ENCODE results near the gene WDFY2.
A peak's percentile ranks its signal among the peaks of the same experiment; 100 is the strongest.
"Not testable (repeated sequence)": the region's sequence is repeated elsewhere in the genome, so short reads cannot be mapped to it uniquely, and the experiment has no call there.

Gene WDFY2, protein sequence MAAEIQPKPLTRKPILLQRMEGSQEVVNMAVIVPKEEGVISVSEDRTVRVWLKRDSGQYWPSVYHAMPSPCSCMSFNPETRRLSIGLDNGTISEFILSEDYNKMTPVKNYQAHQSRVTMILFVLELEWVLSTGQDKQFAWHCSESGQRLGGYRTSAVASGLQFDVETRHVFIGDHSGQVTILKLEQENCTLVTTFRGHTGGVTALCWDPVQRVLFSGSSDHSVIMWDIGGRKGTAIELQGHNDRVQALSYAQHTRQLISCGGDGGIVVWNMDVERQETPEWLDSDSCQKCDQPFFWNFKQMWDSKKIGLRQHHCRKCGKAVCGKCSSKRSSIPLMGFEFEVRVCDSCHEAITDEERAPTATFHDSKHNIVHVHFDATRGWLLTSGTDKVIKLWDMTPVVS

DNA sequence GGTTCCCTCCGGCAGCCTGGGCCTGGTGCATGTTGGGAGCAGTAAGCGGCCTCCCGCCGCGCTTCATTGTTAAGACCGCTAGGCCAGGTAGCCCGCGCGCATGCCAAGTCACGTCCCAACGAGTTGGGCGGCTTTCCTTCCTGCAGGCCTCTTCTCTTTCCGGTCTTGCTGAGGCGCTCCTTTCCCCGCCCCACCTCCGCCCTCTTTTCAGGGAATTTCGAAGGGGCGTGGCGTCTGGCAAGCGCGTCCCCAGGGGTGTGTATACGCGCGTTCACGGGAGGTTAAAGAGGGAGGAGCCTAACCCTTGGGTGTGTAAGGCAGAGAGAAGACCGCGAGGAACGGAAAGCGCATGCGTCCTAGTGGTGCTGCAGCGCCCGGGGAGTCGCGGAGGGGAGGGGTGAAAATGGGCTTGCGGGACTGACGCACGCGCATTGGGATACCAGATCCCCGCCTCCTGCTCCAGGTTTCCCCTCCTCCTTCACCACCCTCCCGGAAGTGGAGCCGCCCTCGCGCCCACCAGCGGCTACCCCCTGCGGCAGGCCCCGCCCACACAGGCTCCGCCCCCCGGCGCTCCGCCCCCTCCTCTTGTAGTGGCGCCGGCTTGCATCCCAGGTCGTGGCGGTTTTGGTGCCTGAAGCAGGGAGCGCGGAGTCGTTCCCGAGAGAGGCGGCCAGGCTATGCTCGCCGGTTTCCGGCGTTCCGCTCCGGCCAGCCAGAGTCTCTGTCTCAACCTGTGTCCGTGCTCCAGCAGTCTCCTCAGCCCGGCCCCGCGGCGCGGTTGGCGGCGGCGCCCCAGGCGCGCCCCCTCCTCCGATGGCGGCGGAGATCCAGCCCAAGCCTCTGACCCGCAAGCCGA, at the start of gene WDFY2:
TSS of gene WDFY2 (plus strand) at position 588 of the 856 bp plus-strand sequence. CDS start at position 814, 226 bp downstream.
- peak; percentile 99 for DNase-seq (ENCODE audit: low read depth)

- DNase-seq (ENCODE audit: low read depth): no peak
Observed at GRCh38 chr13:51538591-51539179, 45.6 kb upstream of the WDFY2 start.

DNA sequence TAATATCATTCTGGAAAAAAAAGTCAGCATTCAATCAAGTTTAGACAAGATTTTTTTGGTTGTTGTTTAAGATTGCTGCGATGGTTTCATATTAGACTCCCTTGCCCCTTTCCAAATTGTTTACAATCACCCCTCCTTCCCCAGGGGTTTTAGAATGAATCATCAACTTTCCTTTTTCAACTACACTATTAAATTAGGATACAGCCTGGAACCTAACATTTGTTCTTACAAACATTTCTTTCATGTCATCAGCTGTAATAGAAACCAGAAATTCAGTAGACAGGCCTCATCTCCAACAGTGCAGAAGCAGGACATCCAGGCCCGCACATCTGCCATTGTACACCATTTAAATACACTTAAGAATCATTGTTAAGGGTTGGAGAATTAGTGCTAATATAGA, 44.4 kb upstream of the WDFY2 start:
- DNase-seq (ENCODE audit: low read depth): no peak

DNA sequence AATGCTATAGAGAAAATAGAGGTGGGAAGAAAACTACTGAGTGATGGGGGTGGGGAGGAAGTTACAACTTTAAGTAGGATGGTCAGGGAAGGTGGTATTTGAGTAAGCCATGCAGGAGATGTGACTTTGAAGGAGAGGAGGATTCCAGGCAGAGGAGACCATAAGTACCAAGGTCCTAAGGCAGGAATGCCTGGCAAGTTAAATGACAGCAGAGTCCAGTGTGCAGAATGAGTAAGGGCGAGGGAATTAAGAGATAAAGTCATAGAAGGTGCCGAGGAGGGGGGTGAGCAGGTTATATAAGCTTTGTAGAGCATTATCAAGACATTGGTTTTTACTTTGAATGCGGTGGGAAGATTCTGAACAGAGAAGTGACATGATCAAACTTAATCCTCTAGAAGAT, 43.2 kb upstream of the WDFY2 start:
- no peak for DNase-seq (ENCODE audit: low read depth)

GRCh38 chr13:51541809-51542258, 42.4 kb upstream of the WDFY2 start:
- no peak for DNase-seq (ENCODE audit: low read depth)

DNA sequence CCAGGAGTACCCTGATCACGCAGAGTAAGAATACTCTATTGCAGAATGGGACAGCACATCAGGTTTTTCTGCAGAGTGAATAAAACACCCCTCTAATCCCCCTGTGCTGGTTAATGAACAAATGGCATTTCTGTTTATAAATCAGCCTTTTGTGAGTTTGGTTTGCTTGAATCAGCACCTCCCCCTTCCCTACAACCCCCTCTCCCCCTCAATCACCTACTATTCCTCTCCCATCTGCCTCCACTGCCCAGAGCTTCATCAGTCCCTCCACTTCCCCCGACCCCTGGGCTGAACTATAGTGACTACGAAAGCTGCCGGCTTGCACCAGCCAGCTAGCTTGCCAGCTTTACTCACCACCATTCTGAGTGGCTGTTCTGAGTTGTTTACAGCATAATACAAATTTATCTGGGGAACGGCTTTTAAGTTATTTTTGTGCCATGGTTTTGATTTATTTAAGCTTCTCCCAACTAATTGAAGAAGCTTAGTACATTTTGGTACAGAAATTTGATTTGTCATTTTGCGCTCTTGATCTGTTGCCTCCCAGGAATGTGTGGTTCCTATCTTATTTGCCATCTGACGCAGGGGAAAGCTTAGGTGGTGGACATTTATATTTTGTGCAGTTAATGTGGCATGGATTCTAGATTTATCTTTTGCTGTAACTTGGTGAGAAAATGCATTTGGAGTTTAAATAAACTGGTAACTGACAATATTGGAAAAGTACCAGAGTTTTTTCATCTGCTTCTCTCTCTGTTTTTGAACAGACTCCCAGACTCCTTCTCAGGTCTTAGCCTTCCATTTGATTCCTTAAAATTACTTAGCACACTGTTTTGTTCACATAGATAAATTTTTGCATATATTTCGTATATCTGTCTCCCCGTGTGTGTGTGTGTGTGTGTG, 41.7 kb upstream of the WDFY2 start:
- DNase-seq (ENCODE audit: low read depth): no peak

DNA sequence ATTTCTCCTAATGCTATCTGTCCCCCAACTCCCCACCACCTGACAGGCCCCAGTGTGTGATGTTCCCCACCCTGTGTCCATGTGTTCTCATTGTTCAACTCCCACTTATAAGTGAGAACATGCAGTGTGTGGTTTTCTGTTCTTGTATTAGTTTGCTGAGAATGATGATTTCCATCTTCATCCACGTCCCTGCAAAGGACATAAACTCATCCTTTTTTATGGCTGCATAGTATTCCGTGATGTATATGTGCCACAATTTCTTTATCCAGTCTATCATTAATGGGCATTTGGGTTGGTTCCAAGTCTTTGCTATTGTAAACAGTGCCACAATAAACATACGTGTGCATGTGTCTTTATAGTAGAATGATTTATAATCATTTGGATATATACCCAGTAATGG, 38.8 kb upstream of the WDFY2 start:
- DNase-seq (ENCODE audit: low read depth): not testable (repeated sequence)

GRCh38 chr13:51547425-51548176, 36.7 kb upstream of the WDFY2 start:
- no peak for DNase-seq (ENCODE audit: low read depth)

- DNase-seq (ENCODE audit: low read depth): no peak
Observed at GRCh38 chr13:51549050-51549449, 35.2 kb upstream of the WDFY2 start.

DNA sequence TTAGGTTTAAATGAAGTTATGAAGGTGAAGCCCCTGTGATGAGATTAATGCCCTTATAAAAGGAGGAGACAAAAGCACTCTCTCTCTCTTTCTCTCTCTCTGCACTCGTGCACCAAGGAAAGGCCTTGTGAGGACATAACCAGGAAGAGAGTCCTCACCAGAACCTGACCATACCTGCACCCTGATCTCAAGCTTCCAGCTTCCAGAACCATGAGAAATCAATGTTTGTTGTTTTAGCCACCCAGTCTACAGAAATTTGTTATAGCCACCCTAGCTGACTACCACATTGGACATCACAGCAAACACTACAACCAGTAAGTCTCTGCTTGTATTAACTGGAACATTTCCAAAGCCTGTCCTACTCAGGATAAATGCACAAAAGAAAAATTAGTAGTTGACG, 34.7 kb upstream of the WDFY2 start:
- DNase-seq (ENCODE audit: low read depth): no peak

- no peak for DNase-seq (ENCODE audit: low read depth)
Observed at GRCh38 chr13:51550151-51550550, 34.1 kb upstream of the WDFY2 start.

DNA sequence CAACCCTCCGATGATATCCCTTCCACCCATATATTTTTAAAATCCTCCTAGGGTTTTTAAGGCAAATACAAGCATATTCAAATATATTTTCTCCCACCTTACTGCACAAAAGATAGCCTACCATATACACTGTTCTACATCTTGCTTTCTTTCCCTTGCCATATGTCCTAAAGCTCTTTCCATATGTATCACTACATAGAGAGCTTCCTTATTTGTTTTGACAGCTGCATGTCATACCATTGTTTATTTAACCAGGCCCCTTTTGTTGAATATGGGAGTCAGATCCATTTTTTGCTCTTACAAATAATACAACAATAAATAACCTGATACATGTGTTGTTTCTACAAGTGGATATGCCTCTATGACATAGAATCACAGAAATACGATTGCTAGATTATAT, 32.8 kb upstream of the WDFY2 start:
- DNase-seq (ENCODE audit: low read depth): no peak

- no peak for DNase-seq (ENCODE audit: low read depth)
Observed at GRCh38 chr13:51552027-51552426, 32.2 kb upstream of the WDFY2 start.

DNA sequence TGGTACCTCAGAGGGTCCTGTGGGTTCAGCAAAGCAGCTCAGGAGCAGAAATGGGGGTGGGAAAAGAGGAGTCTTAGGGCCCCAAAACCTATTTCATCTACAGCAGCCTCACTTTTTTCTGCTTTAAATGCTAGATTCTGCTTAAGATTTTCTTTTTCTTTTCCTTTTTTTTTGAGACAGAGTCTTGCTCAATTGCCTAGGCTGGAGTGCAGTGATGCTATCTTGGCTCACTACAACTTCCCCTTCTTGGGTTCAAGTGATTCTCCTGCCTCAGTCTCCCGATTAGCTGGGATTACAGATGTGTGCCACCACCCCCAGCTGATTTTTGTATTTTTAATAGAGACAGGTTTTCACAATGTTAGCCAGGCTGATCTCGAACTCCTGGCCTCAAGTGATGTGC, 30.7 kb upstream of the WDFY2 start:
- DNase-seq (ENCODE audit: low read depth): no peak

GRCh38 chr13:51556740-51557139, 27.5 kb upstream of the WDFY2 start:
- no peak for DNase-seq (ENCODE audit: low read depth)

DNA sequence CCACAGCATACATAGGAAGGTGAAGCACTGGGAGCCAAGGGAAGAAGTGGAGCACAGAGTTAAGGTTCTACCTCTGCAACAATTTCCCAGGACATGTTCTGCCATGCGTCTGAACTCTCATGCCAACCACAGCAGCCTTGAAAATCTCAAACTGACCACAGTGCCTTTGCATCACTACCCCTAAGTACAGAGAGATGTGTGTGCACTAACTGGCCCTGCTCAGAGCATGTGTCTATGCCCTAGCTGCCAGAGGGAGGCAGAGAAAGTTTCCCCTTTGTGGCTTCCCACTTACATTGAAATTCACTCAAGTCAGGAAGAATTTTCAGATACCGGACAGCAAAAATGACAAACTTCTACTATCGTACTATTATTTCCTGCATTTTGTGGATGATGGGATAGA, 26.8 kb upstream of the WDFY2 start:
- DNase-seq (ENCODE audit: low read depth): no peak

GRCh38 chr13:51557875-51558612, 26.2 kb upstream of the WDFY2 start:
- DNase-seq (ENCODE audit: low read depth): no peak

GRCh38 chr13:51559946-51560735, 24.1 kb upstream of the WDFY2 start:
- DNase-seq (ENCODE audit: low read depth): no peak

DNA sequence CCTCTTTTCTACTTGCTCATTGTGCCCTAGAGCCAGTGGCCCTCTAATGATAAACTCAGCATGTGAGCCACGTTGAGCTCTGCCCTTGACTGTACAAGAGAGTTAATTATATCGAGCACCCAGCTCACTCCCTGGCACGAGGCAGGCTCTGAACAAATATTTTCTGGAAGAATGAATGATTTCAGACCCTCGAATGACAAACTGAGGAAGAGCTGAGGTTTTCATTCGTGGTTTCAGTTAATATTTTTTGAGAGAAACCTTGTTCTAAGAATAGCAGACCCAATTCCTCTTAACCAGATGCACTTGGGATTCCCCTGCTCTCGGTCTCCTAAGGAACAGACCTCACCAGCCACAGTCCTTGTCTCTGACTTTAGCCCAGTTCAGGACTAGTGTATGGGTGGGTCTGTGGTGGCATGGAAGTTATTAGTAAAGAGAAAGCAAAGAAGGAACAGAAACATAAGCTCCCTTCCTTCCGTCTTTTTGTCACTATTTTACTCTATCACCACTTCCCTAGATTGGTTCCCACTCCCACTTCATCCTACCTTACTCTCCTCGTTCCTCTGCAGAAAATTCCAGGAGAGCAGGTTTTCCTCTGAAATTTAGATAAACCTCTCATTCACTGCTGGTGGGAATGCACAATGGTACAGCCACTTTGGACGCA, 22.1 kb upstream of the WDFY2 start:
- DNase-seq (ENCODE audit: low read depth): no peak

All from activated T-cell treated with anti-CD3 and anti-CD28 coated beads for 1 hour (primary cell).